ENCODE data around the gene LMBR1L.
A peak's percentile ranks its signal among the peaks of the same experiment; 100 is the strongest.

The LMBR1L gene

DNA sequence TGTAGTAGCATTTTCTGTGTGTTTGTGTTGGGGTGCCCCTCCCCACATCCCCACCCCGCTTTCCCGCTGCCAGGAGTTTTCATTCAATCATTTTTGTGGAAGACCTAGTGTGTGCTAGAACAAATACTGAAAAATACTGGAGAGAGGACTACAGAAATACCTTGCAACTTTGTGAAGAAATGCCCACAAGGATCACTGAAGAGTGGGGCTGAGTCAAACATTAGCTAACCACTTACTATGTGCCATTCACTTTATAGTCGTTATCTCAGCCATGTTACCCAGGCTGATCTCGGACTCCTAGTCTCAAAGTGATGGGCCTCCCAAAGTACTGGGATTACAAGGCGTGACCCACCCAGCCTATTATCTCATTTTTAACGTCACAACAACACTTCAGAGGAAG, 559 bp upstream of the LMBR1L start:
- no peak for DNase-seq

- no peak for DNase-seq
These were observed 795 bp downstream of the LMBR1L start for GRCh38 chr12:49109641-49110463.

DNA sequence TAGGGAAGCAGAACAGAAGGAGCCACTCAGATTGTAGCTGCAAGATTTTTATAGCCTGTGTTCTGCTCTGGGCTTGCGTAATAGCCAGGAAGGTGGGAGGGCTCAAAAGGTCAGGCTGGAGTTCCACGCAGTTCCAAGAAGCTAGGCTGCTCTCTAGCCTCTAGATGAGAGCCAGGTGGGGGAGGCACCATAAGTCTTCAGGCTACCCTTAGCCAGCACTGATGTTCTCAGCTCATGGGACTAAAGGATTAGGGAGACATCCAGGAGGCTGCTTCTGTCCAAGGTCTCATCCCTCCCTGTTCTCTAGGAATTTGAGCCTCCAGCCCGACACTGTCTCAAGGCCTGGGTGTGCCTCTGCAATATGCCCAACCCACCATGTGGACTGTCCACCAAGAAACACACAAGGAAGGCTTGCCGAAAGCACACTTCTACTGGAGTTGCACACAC, 1.7 kb downstream of the LMBR1L start:
- DNase-seq: no peak

DNA sequence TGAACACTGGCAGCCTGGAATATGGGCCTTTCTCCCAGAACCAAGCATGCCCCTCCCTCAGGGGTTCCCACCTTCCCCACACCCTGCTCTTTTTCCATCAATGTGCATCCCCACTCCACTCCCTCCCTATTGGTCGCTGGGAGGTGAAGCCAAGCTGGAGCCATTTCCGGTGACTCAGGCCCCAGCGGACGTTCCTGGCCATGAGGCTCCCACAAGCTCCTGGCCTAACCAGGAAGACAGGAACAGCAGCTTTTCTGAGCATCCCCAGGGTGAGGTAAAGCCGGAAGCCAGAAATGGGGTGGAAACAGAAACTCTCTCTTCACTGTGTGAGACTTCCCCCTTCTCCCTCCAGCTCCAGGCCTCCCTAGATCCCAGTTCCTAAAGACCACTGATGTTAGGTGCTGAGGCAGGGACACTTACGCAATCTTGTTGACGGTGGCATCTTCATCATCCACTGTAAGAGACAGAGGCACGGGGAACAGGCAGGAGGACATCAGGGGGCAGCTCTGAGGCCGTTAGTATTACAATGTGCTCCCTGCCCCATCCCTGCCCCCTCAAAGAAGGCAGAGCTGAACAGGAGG, 5.1 kb downstream of the LMBR1L start:
- no peak for DNase-seq

DNA sequence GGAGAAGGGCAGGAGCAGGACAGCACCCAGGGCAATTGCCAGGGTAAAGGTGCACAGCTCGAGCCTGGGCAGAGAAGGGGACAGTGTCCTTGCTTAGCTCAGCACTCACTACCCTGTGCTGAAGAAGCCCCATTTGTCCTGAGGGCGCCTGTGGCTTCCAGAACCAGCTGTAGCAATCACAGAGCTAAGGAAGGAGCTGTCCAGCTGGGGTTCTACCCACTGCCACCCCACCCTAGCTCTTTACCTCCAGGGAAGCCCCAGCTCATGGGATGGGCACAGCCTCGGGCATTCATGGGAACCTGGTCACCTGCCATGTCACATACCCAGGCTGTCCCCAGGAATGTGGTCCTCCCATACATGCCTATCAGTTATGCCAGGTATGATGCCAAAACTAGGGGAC, 5.8 kb downstream of the LMBR1L start:
- no peak for DNase-seq

DNA sequence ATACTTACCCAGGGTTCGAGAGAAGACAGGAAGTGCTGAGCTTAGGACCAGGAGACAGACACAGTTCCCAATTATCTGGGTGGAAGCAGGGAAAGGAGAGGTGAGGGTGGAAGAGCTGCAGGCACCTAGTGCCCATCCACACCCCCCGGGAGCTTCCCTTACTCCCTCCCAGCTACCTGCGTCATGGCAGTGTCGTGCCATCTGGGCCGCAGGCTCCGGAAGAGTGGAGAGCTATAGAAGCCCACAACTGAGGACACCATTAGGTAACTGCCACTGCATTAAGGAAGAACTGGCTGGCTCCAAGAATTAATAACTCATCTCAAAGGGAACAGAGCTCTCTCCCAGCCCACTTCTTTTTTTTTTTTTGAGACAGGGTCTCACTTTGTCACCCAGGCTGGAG, 10.3 kb downstream of the LMBR1L start:
- DNase-seq: no peak

- DNase-seq: no peak
These were observed 11.9 kb downstream of the LMBR1L start for GRCh38 chr12:49098703-49099102.

DNA sequence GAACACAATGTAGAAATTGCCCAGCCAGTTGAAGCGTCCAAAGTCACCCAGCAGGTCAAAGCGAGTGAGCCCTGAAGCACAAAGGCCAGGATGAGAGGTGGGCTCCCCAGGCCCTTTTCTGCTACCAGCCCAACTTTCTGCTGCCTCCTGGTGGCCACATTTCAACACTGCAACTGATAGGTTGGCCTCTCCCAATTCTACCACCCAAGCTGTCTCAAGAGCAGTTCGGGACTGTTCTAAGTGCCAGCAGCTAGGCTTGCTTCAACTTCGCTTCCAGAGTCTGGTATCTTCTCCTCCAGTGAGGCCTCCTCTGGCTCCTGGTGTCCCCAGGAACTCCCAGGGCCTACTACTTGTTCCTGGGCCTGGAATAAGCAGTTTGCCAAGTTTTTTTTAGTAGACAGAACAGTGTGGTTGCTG, 12.6 kb downstream of the LMBR1L start:
- peak; percentile 56 to 64 for DNase-seq

DNA sequence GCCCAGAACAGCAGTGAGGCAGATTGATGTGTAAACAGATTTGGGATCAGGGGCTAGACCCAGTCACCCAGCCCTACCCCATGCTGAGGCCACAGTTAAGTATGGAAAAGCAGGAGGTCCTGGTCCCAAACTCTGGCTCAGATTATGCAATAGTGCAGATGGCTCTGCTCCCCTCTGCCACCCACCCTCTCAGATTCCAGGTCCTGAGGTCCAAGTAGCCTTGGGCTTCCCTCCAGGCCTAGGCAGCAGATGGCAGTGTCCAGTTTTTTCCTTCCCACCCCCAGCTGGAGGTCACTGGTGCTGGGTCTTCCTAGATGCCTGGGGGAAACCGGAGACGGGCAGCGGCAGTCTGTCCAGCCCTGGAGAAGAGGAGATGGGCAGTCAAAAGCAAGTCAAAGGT, 13.3 kb downstream of the LMBR1L start:
- no peak for DNase-seq

- no peak for DNase-seq
These were observed 15.7 kb downstream of the LMBR1L start for GRCh38 chr12:49094975-49095365.

GRCh38 chr12:49094160-49094974, 16.3 kb downstream of the LMBR1L start, which contains the start of gene DHH:
TSS of gene DHH (minus strand) at chr12:49094801. CDS start at chr12:49094512, 289 bp downstream.
- DNase-seq: no peak

DNA sequence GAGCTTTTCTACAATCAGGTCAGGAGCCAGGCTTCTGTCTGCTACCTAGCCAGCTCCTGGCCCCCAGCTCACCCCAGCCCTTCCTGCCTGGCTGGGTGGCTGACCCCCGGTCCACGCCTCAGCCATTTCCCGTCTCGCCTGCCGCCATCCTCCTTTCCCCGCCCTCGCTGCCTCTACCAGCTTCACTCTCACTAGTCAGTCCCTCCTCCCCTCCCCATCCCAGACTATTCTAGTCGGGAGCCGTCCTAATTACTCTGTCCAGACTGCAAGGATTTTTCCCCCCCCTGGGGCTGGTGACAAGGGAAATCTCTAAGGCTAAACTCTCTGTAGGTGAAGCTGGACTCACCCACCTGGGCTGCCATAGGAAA, 16.9 kb downstream of the LMBR1L start:
- no peak for DNase-seq

DNA sequence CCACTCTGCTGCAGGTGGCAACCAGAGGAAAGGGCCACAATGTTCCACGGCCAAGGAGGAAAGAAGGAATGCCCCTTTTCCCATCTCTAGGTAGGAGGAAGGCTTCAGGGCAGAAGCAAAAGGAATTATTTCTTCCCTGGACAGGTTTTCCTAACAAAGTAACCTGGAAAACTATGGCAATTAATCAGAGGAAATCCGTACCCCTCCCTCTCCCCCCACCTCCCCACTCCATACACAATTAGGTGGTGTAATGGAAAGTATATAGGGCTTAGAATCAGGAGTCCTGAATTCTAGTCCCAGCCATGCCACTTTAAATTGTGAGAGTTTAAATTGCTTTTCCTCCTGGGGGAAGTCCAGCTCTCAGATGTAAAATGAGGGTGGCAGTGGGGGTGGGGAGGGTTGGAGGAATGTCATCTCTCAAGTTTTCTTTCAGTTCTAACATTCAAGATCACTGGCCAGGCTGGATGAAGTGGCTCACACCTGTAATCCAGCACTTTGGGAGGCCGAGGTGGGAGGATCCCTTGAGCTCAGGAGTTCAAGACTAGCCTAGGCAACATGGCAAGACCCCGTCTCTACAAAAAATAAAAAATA, 17.7 kb downstream of the LMBR1L start:
- DNase-seq: no peak

GRCh38 chr12:49092086-49092815, 18.4 kb downstream of the LMBR1L start:
- peak; percentile 43 to 52 for DNase-seq

- DNase-seq: no peak
These were observed 18.9 kb downstream of the LMBR1L start for GRCh38 chr12:49091836-49092085.

DNA sequence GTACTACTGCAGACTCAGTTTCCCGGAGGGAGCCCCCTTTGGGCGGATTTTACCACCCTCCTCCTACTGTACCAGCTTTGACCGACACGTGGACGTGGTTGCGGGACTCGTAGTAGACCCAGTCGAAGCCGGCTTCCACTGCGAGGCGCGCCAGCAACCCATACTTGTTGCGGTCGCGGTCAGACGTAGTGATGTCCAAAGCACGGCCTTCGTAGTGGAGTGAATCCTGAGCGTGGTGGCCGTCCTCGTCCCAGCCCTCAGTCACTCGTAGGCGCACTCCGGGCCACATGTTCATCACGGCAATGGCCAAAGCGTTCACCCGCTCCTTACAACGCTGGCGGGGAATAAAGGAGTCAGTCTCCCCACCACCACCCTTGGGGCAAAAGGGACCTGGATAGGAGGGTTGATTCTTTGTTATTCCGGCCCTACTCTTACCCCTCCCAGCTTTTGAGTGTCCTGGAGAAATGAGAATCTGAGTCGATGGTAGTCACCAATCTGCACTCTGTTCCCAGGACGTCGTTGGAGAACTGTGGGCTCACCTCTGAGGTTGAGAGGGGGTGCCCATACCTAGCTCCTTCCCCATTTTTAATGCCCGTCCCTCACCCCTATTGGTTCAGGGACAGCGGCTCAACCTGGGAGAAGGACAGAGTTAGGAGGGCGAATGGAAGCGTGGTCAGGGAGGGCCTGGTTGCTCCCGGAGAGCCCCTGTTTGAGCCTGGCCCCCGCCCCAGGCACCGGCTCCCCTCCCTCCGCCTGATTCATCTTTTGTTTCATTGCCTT, 19.4 kb downstream of the LMBR1L start:
- no peak for DNase-seq

GRCh38 chr12:49089821-49090773, 20.6 kb downstream of the LMBR1L start:
- no peak for DNase-seq

DNA sequence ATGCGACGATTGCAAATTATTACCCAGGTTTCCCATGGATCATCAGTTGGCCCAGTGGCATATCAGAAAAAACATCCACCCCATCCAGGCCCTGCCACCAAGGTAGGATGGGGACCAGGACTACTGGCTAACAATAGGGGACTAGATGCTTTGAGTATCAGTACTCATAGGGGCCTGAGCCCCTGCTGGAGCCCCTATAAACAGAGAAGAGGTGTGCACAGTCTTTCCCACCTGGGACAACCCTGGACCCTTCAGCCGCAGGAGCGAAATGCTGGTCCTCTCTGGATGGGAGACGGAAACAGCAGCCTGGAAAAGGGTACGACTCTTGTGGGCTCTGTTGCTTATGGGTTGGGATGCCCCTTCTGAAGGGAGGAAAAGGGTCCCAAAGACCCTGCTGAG, 21.7 kb downstream of the LMBR1L start:
- no peak for DNase-seq

GRCh38 chr12:49088150-49088931, 22.3 kb downstream of the LMBR1L start:
- DNase-seq: peak; percentile 65 to 70

- no peak for DNase-seq
These were observed 24.5 kb downstream of the LMBR1L start for GRCh38 chr12:49086116-49086515.

Measured in stimulated activated CD4-positive, alpha-beta T cell treated with anti-CD3 and anti-CD28 coated beads, Interleukin-2, amount 100 ng/mL, for 48 hours (primary cell).